HCT116 (cell line): Measurements from ENCODE around the gene GRIN2C. TPM values are rescaled to one million over a fixed set of nuclear protein-coding genes. Genes with fewer than 3 reads are reported as not detected.

Experiments
- ATAC-seq: fragments of 200-7000 bp; cut with Tn5 transposase; 2 replicates; pipeline ENCODE4 v1.9.1; 2020; ENCODE audit warnings: mild to moderate bottlenecking, moderate library complexity
- BruUV-seq: library from RNA; stranded (reverse); fragments of 400-500 nt; replicated peaks from 2 replicates; lab custom pipeline; 2021; lab: Mats Ljungman, UMichigan
- CTCF ChIA-PET: fragments of 300-600 bp; sonication (Branson Sonifier 250); formaldehyde crosslinking; loops from one replicate; lab custom pipeline; 2021; ENCODE audit warnings: antibody characterized with exemption; lab: Charles Lee
- POLR2A ChIA-PET: fragments of 300-600, 350-600 bp; sonication (Branson Sonifier 250); formaldehyde crosslinking; loops from one replicate; lab custom pipeline; 2021; ENCODE audit warnings: antibody characterized with exemption; lab: Charles Lee
- RAD21 ChIA-PET, 2 experiments: fragments of 300-600 bp; sonication (Branson Sonifier 250); formaldehyde crosslinking; loops; one replicate each; lab custom pipeline; 2023; ENCODE audit warnings: low total read pairs in 2 of 2; ENCODE audit not compliant: uncharacterized antibody in 2 of 2, unreplicated experiment in 2 of 2, low non-redundant PET in 1 of 2; lab: Charles Lee
- DNase-seq: peaks from one replicate; pipeline ENCODE4 v3.0.0-alpha.2; 2010; ENCODE audit warnings: low read depth, low spot score
- H2AFZ ChIP-seq: fragments of 200-600 bp; shearing (Covaris generic), sonication (generic); 2 replicates; pipeline ENCODE4 v1.6.1; 2017; ENCODE audit warnings: low read depth, mixed run types, mixed read lengths, antibody characterized with exemption, low read length; ENCODE audit not compliant: poor library complexity, severe bottlenecking
- H3K27ac ChIP-seq: 2 replicates; pipeline ENCODE4 v1.5.1; 2012; ENCODE audit warnings: low read depth, low read length
- H3K27me3 ChIP-seq: fragments of 200-600 bp; sonication (generic); 2 replicates; pipeline ENCODE4 v1.6.1; 2016; ENCODE audit warnings: mixed run types, low read length, mixed read lengths; ENCODE audit not compliant: insufficient read depth
- H3K36me3 ChIP-seq, 2 experiments: fragments of 200-500 bp in 1 of 2; fragments of 200-600 bp in 1 of 2; sonication (Bioruptor generic) in 1 of 2; sonication (generic) in 1 of 2; 2 replicates each; pipeline versions ENCODE4 v1.5.1 to v1.6.1; 2014 to 2016; ENCODE audit warnings: low read length in 2 of 2, inconsistent platforms in 1 of 2, mixed read lengths in 1 of 2, mixed run types in 1 of 2; ENCODE audit not compliant: insufficient read depth in 2 of 2, control insufficient read depth in 1 of 2
- H3K4me1 ChIP-seq, 2 experiments: fragments of 200-600 bp in 1 of 2; sonication (generic) in 1 of 2; 2 replicates each; pipeline versions ENCODE4 v1.5.1 to v1.6.1; 2012 to 2017; ENCODE audit warnings: low read length in 2 of 2, inconsistent platforms in 1 of 2, mild to moderate bottlenecking in 1 of 2, mixed read lengths in 1 of 2, mixed run types in 1 of 2, moderate library complexity in 1 of 2; ENCODE audit not compliant: insufficient read depth in 2 of 2, control insufficient read depth in 1 of 2
- H3K4me2 ChIP-seq: fragments of 200-600 bp; sonication (generic); 2 replicates; pipeline ENCODE4 v1.6.1; 2017; ENCODE audit warnings: mixed run types, low read length, mixed read lengths
- H3K4me3 ChIP-seq, 2 experiments: fragments of 200-600 bp in 1 of 2; sonication (generic) in 1 of 2; replicated peaks in 1 of 2; 2 replicates each; pipeline ENCODE4 v1.5.1; 2011 to 2016; ENCODE audit warnings: low read length in 2 of 2, control low read depth in 1 of 2, low read depth in 1 of 2, mild to moderate bottlenecking in 1 of 2, mixed read lengths in 1 of 2, mixed run types in 1 of 2
- H3K79me2 ChIP-seq: fragments of 200-600 bp; sonication (generic); 2 replicates; pipeline ENCODE4 v1.6.1; 2017; ENCODE audit warnings: mild to moderate bottlenecking, mixed run types, low read length, moderate library complexity, mixed read lengths; ENCODE audit not compliant: insufficient read depth
- H3K9ac ChIP-seq: fragments of 200-600 bp; sonication (generic); 2 replicates; pipeline ENCODE4 v1.6.1; 2016; ENCODE audit warnings: low read length, mixed read lengths
- H3K9me2 ChIP-seq: fragments of 200-600 bp; sonication (generic), shearing (Covaris generic); 2 replicates; pipeline ENCODE4 v1.6.1; 2017; ENCODE audit warnings: mixed run types, mild to moderate bottlenecking, moderate library complexity; ENCODE audit not compliant: insufficient read depth
- H3K9me3 ChIP-seq, 2 experiments: fragments of 200-500 bp in 1 of 2; fragments of 200-600 bp in 1 of 2; sonication (Bioruptor generic) in 1 of 2; sonication (generic) in 1 of 2; 2 replicates each; pipeline ENCODE4 v1.6.1; 2014 to 2017; ENCODE audit warnings: low read length in 2 of 2, mixed read lengths in 2 of 2, inconsistent platforms in 1 of 2, low read depth in 1 of 2, mild to moderate bottlenecking in 1 of 2, mixed run types in 1 of 2, moderate library complexity in 1 of 2; ENCODE audit not compliant: control insufficient read depth in 1 of 2, insufficient read depth in 1 of 2
- H4K20me1 ChIP-seq: fragments of 200-600 bp; sonication (generic), shearing (Covaris generic); 2 replicates; pipeline ENCODE4 v1.6.1; 2017; ENCODE audit warnings: mixed run types, mild to moderate bottlenecking, moderate library complexity; ENCODE audit not compliant: insufficient read depth
- CBX3 ChIP-seq: IDR thresholded peaks from 2 replicates; pipeline ENCODE4 v1.6.1; 2012; ENCODE audit warnings: low read depth
- EZH2 ChIP-seq: fragments of 200-600 bp; sonication (generic); IDR thresholded peaks from 2 replicates; pipeline ENCODE4 v1.6.1; 2017; ENCODE audit warnings: antibody characterized with exemption, mixed run types
- SP1 ChIP-seq: IDR thresholded peaks from 2 replicates; pipeline ENCODE4 v1.6.1; 2012; ENCODE audit warnings: low read depth
- intact Hi-C: fragments of 100-400 bp; cut with micrococcal nuclease; formaldehyde crosslinking; loops from 2 replicates; pipeline ENCODE4 v1.10.0; 2022
- total RNA-seq: library from RNA; stranded (reverse); gene quantifications from one replicate; pipeline ENCODE4 v1.2.1, GENCODE V29; 2021; ENCODE audit not compliant: unreplicated experiment
- TF ChIP-seq, protein P1 (sequence below): IDR thresholded peaks from 2 replicates; pipeline ENCODE4 v1.6.1; 2012; ENCODE audit warnings: low read depth

GRIN2C gene
- total RNA-seq, 1 experiment from 2014 or later, result 2.2 TPM

DNA sequence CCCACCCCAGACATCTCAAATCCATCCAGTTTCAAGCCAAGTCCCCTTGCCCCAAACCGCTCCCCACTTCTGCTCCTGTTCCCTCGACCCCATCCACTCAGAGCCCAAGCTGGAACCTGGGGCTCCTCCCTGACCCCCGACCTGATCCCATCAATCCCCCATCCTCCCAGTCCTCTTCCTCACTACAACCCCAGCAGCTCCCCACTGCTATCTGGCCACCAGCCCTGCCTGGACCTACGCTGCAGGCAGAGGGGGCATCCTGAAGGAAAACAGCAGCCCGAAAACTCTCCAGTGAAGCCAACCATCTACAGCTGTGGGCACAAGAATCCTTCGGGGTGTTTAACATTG is 9.2 kb upstream of the GRIN2C start:
- Histone ChIP-seq H3K79me2 (peaks cover 12% of the 10 kb centered on the region), H3K36me3 (peaks cover 4% of the 10 kb centered on the region in 2 experiments; a peak in 3 of 4 replicates), H3K9me3 (no peaks in the 10 kb centered on the region), H3K27me3 (no peaks in the 10 kb centered on the region), H3K9ac (no peak overlapping the region), H4K20me1 (no peaks in the 10 kb centered on the region), H3K4me1 (peaks cover 4 to 26% of the 10 kb centered on the region in 2 experiments; a peak in 3 of 4 replicates), H3K27ac (no peak overlapping the region), H3K9me2 (no peaks in the 10 kb centered on the region), H3K4me3 (no peak overlapping the region), H3K4me2 (no peak overlapping the region), H2AFZ (no peak overlapping the region)
- ChIA-PET POLR2A (interaction anchor here (1.9 kb wide), 1 partner anchor 16 kb away, joined by 4 read pairs; no protein-coding TSS in a partner anchor), RAD21 (interaction anchor here in 1 of 2 experiments (0.7 kb wide), 1 partner anchor 418 kb away, joined by 3 read pairs; no protein-coding TSS in a partner anchor), CTCF (no interaction called here)
- no peak for TF ChIP-seq CBX3
- no peak for TF ChIP-seq SP1
- TF ChIP-seq EZH2, result no peak
- TF ChIP-seq, protein P1, sequence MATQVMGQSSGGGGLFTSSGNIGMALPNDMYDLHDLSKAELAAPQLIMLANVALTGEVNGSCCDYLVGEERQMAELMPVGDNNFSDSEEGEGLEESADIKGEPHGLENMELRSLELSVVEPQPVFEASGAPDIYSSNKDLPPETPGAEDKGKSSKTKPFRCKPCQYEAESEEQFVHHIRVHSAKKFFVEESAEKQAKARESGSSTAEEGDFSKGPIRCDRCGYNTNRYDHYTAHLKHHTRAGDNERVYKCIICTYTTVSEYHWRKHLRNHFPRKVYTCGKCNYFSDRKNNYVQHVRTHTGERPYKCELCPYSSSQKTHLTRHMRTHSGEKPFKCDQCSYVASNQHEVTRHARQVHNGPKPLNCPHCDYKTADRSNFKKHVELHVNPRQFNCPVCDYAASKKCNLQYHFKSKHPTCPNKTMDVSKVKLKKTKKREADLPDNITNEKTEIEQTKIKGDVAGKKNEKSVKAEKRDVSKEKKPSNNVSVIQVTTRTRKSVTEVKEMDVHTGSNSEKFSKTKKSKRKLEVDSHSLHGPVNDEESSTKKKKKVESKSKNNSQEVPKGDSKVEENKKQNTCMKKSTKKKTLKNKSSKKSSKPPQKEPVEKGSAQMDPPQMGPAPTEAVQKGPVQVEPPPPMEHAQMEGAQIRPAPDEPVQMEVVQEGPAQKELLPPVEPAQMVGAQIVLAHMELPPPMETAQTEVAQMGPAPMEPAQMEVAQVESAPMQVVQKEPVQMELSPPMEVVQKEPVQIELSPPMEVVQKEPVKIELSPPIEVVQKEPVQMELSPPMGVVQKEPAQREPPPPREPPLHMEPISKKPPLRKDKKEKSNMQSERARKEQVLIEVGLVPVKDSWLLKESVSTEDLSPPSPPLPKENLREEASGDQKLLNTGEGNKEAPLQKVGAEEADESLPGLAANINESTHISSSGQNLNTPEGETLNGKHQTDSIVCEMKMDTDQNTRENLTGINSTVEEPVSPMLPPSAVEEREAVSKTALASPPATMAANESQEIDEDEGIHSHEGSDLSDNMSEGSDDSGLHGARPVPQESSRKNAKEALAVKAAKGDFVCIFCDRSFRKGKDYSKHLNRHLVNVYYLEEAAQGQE, result no peak
- intact Hi-C loops, result no loop called here
- no peak for ATAC-seq
- no TSS peak for BruUV-seq
- no peak for DNase-seq
